Activated naive CD4-positive, alpha-beta T cell (primary cell): ENCODE measurements around the gene PSMD14.

Source experiments
- DNase-seq, 4 experiments: peaks; one replicate each; lab custom pipeline; 2025; lab: John Stamatoyannopoulos, UW

The PSMD14 gene

DNA sequence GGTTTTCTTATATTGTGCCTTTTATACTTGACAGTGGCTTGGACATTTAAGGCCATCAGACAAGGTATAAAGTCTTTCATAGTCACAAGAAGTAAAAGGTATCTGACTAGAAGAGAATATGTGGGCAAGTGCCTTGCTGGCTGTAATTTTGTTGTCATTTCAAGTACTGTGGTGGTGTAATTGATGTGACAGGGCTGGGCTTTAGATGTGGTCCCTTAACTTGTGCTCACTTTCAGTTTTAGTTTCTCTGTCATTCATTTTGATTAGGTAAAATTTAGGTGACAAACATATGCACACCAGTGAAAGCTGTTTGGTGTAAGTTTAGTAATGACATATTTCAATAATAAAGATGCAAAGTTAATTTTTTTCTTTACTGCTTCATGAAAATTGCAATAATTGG lies 76.6 kb downstream of the PSMD14 start:
- no peak for DNase-seq

DNA sequence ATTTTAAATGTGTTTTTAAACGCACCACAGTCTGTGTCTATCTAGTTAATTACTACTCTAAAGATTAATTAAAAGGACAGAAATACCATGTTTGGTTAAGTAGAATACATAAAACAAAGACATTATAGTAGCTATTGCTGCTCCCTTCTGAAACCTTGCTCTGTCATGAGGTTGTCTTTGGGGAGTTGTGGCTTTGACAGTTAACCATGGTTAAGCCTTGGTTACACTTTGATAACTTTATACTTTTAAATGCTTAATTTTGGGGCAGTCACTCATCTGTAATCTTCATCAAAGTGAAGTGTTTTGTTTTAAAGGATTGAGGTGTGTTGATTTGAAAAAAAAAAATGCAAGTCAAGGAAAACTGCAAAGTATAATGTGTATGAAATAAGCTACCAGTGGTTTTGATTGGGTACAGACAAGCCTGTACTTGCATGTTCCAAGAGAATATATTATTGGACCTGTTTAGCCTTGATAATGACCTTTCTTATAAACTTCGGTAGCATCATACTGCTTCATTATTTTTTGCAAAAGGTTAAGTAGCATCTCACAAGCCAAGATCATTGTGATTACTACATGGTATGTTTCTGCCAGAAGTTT lies 78.1 kb downstream of the PSMD14 start:
- DNase-seq = no peak

DNA sequence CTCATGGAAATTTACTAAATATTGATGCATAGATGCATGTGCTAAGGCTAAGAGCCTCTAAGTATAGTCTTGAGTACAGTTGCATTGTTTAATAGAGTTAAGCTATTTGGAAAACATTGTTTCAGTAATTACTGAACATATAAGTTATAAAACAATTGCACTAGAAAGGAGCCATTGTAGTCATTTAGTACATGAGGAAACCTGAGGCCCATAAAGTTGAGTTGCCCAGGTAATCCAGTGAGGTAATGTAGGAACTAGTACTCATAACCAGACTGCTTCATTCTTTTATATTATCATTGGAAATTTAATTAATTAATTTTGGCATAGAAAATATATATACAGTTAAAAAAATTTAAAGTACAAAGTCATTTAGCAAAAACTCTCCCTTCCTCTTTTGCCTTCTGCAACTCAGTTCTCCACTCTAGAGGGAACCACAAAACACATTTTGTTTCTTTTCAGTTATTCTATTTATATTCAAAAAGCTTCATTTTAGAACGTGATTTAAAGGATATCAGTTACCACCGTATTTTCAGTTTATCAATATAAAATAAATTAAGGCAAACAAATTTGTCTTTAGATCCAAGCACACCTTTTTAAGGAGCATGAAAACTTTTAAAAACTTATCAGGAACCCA lies 80.0 kb downstream of the PSMD14 start:
- DNase-seq = no peak

DNA sequence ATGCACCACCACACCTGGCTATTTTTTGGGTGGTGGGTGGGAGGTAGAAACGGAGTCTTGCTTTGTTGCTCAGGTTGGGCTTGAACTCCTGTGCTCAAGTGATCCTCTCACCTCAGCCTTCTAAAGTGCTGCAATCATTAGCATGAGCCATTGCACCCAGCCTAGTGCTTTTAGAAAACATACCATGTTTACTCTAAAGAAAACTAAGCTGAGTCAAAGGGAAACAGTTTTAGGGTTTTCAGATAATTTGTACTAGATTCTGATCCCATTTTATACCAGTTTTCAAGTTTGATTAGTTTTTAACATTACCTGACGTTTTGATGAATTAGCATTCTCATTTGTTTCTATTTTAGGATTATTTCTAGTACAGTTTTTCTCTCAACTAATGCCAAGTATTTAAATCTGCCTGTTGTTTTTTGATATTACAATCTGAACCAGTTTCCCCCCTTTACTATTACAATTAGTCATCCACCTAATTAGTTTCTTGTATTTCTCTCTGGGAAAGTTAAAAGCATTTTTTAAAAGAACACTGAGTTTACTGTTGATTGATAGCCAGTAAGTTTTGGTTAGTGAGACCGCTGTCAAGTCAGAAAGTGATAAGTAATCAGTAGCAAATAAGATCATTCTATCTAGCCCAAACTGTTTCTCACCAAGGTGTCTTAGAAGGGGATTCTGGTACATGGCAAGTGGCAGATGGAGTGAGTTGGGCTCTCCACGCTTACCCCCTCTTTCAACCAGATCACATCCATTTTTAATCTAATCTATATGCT lies 83.7 kb downstream of the PSMD14 start:
- no peak for DNase-seq

DNA sequence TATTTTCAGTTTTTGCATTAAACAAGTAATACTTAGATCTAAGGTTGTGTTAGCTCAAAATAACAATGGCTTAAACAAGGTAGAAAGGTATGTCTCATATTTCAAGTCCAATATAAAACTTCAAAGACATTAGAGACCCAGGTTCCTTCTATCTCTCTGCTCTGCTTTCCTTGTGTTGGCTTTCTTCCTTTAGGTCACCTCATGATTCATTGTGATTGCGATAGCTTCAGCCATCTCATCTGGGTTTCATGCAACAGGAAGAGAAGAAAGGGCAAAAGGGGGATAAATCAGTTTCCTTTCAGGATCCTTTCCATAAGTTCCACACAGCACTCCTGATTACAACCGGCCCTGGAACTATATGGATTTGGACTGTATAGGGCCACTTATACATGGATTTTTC lies 91.9 kb downstream of the PSMD14 start:
- DNase-seq = no peak

DNA sequence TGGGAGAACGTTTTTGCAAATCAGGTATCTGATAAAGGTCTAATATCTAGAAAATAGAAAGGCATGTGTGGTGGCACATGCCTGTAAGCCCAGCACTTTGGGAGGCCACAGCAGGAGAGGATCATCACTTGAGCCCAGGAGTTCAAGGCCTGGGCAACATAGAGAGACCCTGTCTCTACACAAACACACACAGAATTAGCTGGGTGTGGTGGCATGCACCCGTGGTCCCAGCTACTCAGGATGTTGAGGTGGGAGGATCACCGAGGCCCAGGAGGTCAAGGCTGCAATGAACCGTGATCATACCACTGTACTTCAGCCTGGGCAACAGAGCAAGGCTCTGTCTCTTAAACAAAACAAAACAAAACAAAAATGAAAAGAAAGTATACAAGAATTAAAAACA lies 94.1 kb downstream of the PSMD14 start:
- no peak for DNase-seq

DNA sequence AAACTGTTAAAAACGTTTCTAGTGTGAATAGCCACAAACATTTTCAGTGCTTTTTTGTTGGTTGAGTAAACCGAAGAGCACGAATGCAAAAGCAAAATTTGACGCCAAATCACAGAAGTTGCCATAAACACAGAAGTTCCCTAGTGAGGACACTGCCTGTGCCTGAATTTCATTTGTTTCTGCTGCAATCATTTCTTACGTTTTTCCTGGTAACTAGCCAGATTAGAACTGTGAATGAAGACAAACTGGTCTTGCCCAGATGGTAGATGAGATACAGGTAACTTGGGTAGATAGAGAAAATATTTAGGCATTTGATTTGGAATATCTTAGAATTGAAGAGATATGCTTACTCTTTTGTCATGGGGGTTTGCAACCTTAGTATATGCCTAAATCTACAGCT lies 98.1 kb downstream of the PSMD14 start:
- no peak for DNase-seq

DNA sequence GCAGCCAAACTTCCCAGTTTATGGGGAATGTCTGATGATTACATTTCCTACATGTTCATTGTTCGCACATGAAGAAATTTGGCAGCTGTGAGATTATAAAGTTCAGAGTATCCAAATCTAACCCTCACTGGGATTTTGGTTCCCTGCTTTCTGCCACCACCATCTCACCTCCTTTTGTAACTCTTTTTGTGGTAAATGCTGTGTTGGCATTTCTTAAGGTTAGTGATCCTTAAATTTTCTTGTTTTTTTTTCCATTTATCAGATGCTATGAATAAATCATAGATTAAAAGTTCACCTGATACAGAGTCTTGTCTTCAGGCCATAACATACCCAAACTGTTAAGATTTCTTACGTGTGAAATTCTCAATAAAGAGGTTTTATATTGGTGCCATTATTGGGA lies 99.4 kb downstream of the PSMD14 start:
- no peak for DNase-seq

DNA sequence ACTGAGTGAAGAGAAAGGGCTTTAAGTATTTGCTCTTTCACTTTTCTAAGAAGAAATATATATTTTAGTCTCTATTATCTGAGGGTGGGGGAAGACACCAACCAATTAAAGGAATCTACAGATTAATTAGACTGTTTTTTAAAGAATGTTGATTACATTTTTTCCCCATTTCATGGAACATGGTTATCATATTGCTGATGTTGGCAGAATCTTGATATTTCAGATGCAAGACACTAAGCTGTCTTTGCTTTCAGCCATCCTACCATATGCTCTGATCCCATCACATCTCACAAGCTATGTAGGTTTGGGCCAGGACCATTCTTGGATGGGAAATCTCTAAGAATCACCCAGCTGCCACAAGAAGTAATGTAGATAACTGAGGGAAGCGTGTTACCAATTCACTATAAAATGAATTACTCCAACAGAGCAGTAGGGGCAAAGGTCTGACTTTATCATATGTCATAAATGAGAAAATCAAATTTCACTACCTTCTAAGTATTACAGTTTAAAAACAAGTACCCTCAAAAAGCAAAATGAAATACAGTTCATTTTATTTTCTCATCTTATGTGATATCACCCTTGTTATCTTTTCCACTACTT lies 101.2 kb downstream of the PSMD14 start:
- no peak for DNase-seq

DNA sequence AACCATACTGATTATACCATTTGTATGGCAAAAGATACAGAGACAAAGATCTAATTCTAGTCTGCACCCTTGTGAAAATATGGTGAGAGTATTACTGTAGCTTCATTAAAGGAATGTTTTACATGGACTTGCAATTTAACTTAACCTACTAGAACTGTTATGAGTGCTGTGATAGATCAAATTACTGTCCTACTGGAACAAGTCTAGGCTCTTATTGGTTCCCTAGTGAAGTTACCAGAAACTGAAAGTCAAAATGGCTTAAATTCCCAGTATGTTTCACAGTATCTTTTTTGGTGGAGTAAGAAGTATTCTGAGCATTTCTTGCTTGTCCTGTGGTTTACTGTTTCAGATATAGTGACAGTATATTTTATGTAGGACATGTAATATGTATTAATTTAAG lies 104.1 kb downstream of the PSMD14 start:
- DNase-seq = no peak

DNA sequence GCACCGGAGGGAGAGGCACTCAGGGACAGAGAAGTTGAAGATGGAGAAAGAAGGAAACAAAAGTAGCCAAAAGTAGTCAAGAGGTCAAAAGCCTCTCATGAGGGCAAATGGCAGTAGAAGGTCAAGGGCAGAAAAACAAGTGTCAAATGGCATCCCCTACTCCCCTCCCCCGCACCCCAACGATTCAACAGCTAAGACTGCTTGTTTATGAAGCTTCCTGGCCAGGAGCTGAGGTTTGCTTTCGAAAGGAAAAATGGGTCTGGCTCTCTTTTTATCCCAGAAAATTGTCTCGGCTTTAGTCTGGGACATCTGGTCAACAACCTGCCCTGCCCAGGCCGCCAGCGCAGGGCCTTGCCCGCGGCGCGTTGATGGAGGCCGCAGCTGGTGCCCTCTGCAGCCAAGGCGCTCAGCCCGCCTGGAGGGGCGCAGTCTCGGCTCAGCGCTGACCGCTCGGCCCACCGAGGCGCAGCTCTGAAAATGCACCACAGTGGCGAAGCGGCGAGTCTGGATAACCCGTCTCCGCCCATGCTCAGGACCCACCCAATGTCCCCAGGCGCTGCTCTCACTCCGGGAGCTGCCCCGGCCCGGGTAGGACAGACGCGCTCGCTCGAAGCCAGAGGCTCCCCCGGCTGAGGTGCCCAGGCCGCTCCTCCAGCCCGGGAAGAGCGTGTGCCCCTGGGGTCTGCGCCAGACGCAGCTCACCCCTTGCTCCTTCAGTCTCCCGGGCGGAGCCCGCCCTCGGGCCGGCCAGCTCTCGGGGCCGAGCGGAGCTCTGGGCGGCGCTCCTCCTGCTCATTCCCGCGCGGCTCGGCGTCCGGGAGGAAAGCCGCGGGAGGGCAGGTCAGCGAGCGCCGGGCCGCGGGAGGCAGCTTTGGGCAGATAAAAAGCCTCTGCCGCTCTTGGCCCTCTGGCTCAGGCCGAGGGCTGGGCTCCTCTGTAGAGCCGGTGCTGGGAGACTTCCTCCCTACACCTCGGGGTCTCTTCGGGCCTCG lies 106.1 kb downstream of the PSMD14 start:
- no peak for DNase-seq

DNA sequence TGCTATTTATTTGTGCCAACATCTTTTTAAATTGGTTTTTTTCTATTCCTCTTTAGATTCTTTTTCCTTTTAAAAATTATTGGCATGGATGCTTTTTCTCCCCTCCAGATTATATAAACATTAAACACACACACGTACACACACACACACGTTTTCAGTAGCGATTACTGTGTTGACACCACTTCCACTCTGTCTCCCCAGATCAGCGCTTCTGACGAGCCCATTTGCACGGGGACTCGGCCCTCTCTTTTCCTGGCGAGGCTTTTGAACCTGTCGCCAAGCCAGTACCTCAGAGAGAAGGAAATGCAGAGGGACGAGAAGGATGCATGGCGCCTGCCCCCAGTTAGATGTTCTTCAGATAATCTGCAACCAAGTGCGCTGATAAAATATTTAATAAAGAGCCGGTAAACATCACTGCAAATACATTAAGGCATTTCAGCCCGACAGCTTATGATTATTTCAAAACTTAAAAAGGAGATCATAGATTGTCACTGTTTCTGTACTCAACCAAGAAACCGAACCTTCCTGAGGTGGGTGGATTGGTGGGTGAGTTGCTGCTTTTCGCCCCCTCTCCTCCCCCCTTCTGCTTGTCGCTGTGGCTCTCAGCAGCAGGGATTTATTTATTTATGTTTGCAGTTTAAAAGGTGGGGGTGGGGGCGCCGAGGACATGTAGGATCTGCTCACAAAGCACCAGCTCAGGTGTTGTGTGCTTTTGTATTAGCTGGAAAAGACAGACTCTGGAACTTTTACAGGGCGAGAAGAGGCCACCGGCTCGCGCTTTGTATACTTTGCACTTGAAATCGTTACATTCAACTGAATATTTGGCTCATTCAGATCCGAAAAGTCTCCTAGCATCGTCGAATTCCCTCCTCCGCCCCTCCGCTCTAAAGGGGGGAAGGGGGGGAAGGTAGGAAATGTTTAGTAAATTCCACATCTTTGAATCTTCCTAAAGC lies 107.1 kb downstream of the PSMD14 start:
- DNase-seq = no peak

DNA sequence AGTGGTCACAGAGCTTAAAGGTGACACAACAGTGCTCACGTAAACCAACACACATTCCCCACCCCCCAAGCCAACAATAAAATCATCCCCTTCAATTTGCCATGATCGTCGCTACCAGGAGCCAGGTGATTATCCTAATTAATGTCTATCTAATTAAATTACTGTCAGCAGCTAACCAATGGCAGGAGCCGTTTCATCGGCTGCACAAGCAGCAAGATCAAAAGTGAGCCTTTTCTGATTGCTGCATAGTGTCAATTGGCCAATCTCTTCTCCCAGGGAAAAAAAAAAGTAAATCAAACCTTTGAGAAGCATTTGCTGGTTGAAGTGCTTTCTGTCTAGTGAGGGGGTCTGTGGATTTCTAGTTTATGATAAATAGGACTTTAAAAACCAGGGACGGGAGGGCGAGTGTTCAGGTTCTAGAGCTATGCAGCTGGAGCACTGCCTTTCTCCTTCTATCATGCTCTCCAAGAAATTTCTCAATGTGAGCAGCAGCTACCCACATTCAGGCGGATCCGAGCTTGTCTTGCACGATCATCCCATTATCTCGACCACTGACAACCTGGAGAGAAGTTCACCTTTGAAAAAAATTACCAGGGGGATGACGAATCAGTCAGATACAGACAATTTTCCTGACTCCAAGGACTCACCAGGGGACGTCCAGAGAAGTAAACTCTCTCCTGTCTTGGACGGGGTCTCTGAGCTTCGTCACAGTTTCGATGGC lies 107.9 kb downstream of the PSMD14 start, which contains the start of gene TBR1:
TBR1 (plus strand) TSS at position 311 of the 721 bp plus-strand sequence; CDS start at position 425, 114 bp downstream.
- no peak for DNase-seq

DNA sequence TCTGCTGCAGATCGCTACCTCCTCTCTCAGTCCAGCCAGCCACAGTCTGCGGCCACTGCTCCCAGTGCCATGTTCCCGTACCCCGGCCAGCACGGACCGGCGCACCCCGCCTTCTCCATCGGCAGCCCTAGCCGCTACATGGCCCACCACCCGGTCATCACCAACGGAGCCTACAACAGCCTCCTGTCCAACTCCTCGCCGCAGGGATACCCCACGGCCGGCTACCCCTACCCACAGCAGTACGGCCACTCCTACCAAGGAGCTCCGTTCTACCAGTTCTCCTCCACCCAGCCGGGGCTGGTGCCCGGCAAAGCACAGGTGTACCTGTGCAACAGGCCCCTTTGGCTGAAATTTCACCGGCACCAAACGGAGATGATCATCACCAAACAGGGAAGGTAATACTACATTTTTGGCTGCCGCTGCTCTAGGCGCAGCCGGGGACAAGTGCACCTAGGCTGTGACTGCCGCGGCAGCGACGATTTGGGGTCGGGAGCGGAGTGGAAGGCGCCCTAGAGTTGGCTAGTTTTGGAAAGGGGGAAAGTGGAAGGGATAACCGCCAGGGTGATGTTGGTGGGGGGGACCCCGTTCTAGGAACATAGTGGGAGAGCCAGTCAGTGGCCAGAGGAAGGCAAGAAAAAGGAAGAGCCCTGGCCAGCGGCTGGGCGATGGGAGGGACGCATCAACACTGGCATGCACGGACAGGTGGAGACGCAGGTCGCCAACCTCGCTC lies 108.6 kb downstream of the PSMD14 start:
- DNase-seq = no peak

DNA sequence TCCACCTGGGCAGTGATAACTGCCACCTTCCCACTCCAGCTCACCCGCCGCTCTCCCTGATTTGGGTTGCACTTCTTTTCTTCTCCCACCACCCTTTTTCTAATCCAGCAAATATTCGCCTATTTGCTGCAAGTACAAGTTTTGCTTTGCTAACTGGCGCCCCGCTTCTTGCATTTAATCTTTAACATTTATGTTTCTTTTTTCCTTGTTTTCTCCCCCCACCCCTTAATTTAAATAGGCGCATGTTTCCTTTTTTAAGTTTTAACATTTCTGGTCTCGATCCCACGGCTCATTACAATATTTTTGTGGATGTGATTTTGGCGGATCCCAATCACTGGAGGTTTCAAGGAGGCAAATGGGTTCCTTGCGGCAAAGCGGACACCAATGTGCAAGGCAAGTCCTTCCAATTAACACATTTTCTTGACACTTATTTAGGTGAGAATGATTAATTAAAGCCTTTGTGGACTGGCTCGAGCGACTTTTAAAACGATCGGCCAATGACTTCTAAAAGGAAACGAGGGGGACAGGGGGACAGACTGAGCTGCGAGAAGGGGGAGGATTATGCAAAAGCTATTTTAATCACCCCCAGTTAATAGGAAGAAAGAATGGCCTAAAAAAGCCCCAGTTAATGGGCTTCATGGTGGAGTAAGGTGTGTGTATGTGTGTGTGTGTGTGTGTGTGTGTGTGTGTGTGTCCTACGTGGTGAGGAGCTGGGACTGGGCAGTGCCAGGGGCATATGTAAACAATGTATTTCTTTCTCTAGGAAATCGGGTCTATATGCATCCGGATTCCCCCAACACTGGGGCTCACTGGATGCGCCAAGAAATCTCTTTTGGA lies 109.4 kb downstream of the PSMD14 start:
- DNase-seq = no peak

DNA sequence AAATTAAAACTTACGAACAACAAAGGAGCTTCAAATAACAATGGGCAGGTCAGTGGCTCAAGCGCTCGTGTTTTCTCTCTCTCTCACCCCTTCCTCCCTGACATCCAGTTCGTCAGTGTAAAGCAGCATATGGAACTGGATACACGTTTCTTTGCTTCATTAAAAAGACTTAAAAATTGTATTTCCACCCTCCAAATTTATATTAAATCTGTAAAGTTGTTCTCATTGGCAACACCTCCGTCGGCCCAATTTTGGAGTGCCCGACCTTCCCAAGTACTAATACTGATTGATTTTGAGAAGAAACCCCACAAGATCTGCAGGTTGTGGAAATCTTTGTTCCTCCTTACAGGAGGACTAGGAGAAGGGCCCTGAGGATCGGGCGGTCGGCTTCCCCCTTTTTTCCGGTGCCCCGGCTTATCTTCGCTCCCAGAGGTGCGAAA lies 110.1 kb downstream of the PSMD14 start:
- no peak for DNase-seq

DNA sequence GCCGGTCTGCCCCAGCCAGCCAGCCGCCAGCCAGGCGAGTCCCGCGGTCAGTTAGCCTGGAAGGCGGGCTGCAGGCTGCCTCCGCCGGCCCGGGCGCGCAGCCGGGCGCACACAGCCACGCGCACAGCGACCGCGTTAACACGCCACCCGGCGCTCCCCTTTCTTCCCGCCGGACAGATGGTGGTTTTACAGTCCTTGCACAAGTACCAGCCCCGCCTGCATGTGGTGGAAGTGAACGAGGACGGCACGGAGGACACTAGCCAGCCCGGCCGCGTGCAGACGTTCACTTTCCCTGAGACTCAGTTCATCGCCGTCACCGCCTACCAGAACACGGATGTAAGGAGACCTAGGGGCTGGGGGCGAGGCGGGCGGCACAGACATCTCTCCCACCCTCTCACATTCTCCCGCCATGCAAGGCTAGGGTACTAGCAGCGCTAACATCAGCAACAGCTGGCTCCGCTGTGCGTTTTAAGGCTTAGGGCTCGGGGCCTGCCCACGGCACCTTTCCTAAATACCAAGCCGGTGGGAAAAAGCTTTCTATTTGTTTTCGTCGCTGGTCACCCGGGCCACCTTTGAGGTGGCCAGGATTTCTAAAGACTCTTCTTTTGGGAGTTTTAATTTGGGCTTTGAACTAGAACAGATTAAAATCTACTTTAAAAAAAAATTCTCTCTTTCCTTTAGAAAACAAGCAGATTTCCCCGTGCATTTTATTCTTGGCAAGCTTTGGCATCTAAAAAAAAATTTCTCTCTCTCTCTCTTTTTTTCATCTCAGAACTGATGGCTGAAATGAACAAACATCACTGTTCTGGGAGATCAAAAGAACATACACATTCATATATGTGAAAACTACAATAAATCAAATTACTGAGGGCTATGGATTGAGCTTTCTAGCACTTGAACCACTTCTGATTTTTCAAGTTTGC lies 110.8 kb downstream of the PSMD14 start:
- no peak for DNase-seq
